ENCODE data around the gene PKLR.

DNA sequence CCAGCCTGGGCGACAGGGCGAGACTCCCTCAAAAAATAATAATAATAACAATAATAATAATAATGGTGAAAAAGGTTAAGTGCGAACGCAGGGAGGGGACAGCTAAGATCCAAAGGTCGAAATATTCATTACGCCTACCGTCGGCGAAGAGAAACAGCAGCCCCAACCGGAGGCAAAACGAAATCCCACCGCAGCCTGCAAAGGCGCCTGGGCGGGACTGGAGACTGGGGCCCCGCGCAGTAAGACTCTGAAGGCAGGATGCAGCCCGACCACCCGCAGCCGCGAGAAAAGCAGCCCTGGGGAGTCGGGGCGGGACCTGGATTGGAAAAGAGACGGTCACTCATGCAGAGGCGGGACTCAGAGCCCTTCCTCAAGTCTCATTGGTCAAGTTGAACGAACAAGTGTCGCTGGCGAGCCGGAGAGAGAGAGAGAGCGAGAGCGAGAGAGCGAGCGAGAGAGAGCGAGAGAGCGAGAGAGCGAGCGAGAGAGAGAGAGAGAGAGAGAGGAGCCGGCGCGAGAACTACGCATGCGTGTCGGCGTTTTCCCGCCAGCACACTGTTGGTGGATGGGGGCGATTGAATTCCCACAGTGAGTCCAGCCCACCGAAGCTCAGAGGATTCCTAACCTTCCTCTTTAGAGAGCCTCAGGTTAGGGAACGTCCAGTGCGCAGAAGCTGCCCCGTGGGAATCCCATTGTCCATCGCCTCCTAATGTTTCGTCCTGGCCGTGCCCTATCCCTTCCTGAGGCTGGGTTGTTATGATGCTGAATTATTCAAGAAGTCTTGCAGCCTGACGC is 56.7 kb downstream of the PKLR start:
- 0 out of 2 replicates have a peak, but pooled peaks have one; percentile 31 for TF ChIP-seq EGR1 (IDR thresholded peaks at IDR 0.05; ENCODE audit: borderline replicate concordance, low read depth, low read length)
- no peak for TF ChIP-seq RFX5 (IDR thresholded peaks at IDR 0.05; ENCODE audit: borderline replicate concordance, low read depth, low read length)
- TF ChIP-seq USF2 (IDR thresholded peaks at IDR 0.05; ENCODE audit: low read length): no peak
- peak in 1 of 2 experiments; percentile 24; a peak in 2 of 4 replicates for TF ChIP-seq RAD21 (IDR thresholded peaks at IDR 0.05 in 1 of 2, conservative IDR thresholded peaks at IDR 0.05 in 1 of 2; ENCODE audit: low read depth in 2 of 2, low read length in 2 of 2)
- TF ChIP-seq JUND (IDR thresholded peaks at IDR 0.05; ENCODE audit: low read length): peak; percentile 100
- no peak for TF ChIP-seq EZH2 (IDR thresholded peaks at IDR 0.05; ENCODE audit: low read depth, low read length, severe bottlenecking)
- TF ChIP-seq, protein P1, sequence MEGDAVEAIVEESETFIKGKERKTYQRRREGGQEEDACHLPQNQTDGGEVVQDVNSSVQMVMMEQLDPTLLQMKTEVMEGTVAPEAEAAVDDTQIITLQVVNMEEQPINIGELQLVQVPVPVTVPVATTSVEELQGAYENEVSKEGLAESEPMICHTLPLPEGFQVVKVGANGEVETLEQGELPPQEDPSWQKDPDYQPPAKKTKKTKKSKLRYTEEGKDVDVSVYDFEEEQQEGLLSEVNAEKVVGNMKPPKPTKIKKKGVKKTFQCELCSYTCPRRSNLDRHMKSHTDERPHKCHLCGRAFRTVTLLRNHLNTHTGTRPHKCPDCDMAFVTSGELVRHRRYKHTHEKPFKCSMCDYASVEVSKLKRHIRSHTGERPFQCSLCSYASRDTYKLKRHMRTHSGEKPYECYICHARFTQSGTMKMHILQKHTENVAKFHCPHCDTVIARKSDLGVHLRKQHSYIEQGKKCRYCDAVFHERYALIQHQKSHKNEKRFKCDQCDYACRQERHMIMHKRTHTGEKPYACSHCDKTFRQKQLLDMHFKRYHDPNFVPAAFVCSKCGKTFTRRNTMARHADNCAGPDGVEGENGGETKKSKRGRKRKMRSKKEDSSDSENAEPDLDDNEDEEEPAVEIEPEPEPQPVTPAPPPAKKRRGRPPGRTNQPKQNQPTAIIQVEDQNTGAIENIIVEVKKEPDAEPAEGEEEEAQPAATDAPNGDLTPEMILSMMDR (IDR thresholded peaks at IDR 0.05; ENCODE audit: control extremely low read depth in 1 of 3, insufficient read depth in 1 of 3, low read depth in 1 of 3, low read length in 3 of 3): peak in 2 of 3 experiments; percentile 20 to 21; a peak in 2 of 4 replicates

Measured in H1 (cell line).